Testis (tissue), 2 donors: ENCODE data around the gene ASB3.

Experiments
- CTCF ChIP-seq, 3 experiments: fragments of 450-650 bp in 2 of 3; fragments of 200-600 bp in 1 of 3; sonication (generic) in 1 of 3; IDR thresholded peaks; one replicate each; pipeline ENCODE4 v1.5.1; 2016 to 2019; ENCODE audit warnings: antibody characterized with exemption in 3 of 3, mild to moderate bottlenecking in 2 of 3, moderate library complexity in 1 of 3
- POLR2A ChIP-seq: fragments of 450-650 bp; IDR thresholded peaks from one replicate; pipeline ENCODE4 v1.6.1; 2017; ENCODE audit warnings: antibody characterized with exemption, mild to moderate bottlenecking, moderate library complexity

- TF ChIP-seq CTCF (IDR thresholded peaks at IDR 0.05) (no peak), POLR2A (no peak)
These were observed 154.7 kb downstream of the ASB3 start for GRCh38 chr2:53632126-53632460.
